ENCODE measurements around the gene GOLT1B. TPM values are rescaled to one million over a fixed set of nuclear protein-coding genes. Genes with fewer than 3 reads are reported as not detected.
"Not testable (repeated sequence)": the region's sequence is repeated elsewhere in the genome, so short reads cannot be mapped to it uniquely, and the experiment has no call there.

Gene GOLT1B
- 42.2 TPM for total RNA-seq (ENCODE audit: unreplicated experiment)
- long read RNA-seq, transcript GOLT1B-201 (5 exons, 3,227 nt): major isoform, 11 of 15 reads
- long read RNA-seq, partial matches to known transcripts: 0 of 15 reads
- long read RNA-seq, other reads (novel, unspliced or antisense): 0 of 15 reads

GRCh38 chr12:21501258-21502163, at the start of gene GOLT1B, which contains the start of gene RECQL:
Gene GOLT1B, plus strand, starts transcription at chr12:21501789. Its CDS starts 135 bp downstream, at chr12:21501924.
Gene RECQL, minus strand, starts transcription at chr12:21501635. Its CDS starts 2,065 bp downstream, at chr12:21499570.
- no peak for TF ChIP-seq CTCF (IDR thresholded peaks at IDR 0.05; ENCODE audit: partially characterized antibody, unreplicated experiment)
- no peak within 1 kb of the TSS for H3K4me3 Mint-ChIP-seq (ENCODE audit: unreplicated experiment)
- DNase-seq: peak; percentile 83
- H3K36me3 Mint-ChIP-seq (ENCODE audit: unreplicated experiment): no peaks in the 10 kb centered on the region
- H3K27ac Mint-ChIP-seq (ENCODE audit: unreplicated experiment): no peak within 1 kb of the TSS
- peaks cover 1% of the 10 kb centered on the region for H3K27me3 Mint-ChIP-seq (ENCODE audit: unreplicated experiment)
- peaks cover 2% of the 10 kb centered on the region for H3K4me1 Mint-ChIP-seq (ENCODE audit: low read depth, unreplicated experiment)
- H3K9me3 Mint-ChIP-seq (ENCODE audit: unreplicated experiment): peaks cover 3% of the 10 kb centered on the region

GRCh38 chr12:21453312-21453852, 48.2 kb upstream of the GOLT1B start:
- Mint-ChIP-seq H3K27ac (ENCODE audit: unreplicated experiment) (no peak overlapping the region), H3K9me3 (ENCODE audit: unreplicated experiment) (no peaks in the 10 kb centered on the region), H3K27me3 (ENCODE audit: unreplicated experiment) (no peaks in the 10 kb centered on the region), H3K4me1 (ENCODE audit: low read depth, unreplicated experiment) (peaks cover 3% of the 10 kb centered on the region), H3K4me3 (ENCODE audit: unreplicated experiment) (no peak overlapping the region), H3K36me3 (ENCODE audit: unreplicated experiment) (peaks cover 5% of the 10 kb centered on the region)
- no peak for DNase-seq
- no peak for TF ChIP-seq CTCF (IDR thresholded peaks at IDR 0.05; ENCODE audit: partially characterized antibody, unreplicated experiment)

GRCh38 chr12:21456291-21456780, 45.3 kb upstream of the GOLT1B start:
- no peak overlapping the region for H3K27ac Mint-ChIP-seq (ENCODE audit: unreplicated experiment)
- DNase-seq: no peak
- H3K9me3 Mint-ChIP-seq (ENCODE audit: unreplicated experiment): no peaks in the 10 kb centered on the region
- no peak overlapping the region for H3K4me3 Mint-ChIP-seq (ENCODE audit: unreplicated experiment)
- no peak for TF ChIP-seq CTCF (IDR thresholded peaks at IDR 0.05; ENCODE audit: partially characterized antibody, unreplicated experiment)
- peaks cover 3% of the 10 kb centered on the region for H3K4me1 Mint-ChIP-seq (ENCODE audit: low read depth, unreplicated experiment)
- H3K36me3 Mint-ChIP-seq (ENCODE audit: unreplicated experiment): peaks cover 5% of the 10 kb centered on the region
- H3K27me3 Mint-ChIP-seq (ENCODE audit: unreplicated experiment): peaks cover 2% of the 10 kb centered on the region

- Mint-ChIP-seq H3K36me3 (ENCODE audit: unreplicated experiment) (peaks cover 9% of the 10 kb centered on the region), H3K27me3 (ENCODE audit: unreplicated experiment) (peaks cover 3% of the 10 kb centered on the region), H3K4me3 (ENCODE audit: unreplicated experiment) (no peak overlapping the region), H3K27ac (ENCODE audit: unreplicated experiment) (peak overlapping the region; percentile 50), H3K4me1 (ENCODE audit: low read depth, unreplicated experiment) (peaks cover 3% of the 10 kb centered on the region), H3K9me3 (ENCODE audit: unreplicated experiment) (no peaks in the 10 kb centered on the region)
- TF ChIP-seq CTCF (IDR thresholded peaks at IDR 0.05; ENCODE audit: partially characterized antibody, unreplicated experiment): no peak
- no peak for DNase-seq
Measured at GRCh38 chr12:21459474-21459873, 42.1 kb upstream of the GOLT1B start.

- not testable (repeated sequence) for H3K27ac Mint-ChIP-seq (ENCODE audit: unreplicated experiment); H3K4me1 Mint-ChIP-seq (ENCODE audit: low read depth, unreplicated experiment); H3K4me3 Mint-ChIP-seq (ENCODE audit: unreplicated experiment); H3K9me3 Mint-ChIP-seq (ENCODE audit: unreplicated experiment); H3K27me3 Mint-ChIP-seq (ENCODE audit: unreplicated experiment); DNase-seq; H3K36me3 Mint-ChIP-seq (ENCODE audit: unreplicated experiment)
Measured at GRCh38 chr12:21467334-21467733, 34.3 kb upstream of the GOLT1B start.

All from glutamatergic neuron (in vitro differentiated cells).